ENCODE measurements around the gene FABP1.

FABP1 gene

DNA sequence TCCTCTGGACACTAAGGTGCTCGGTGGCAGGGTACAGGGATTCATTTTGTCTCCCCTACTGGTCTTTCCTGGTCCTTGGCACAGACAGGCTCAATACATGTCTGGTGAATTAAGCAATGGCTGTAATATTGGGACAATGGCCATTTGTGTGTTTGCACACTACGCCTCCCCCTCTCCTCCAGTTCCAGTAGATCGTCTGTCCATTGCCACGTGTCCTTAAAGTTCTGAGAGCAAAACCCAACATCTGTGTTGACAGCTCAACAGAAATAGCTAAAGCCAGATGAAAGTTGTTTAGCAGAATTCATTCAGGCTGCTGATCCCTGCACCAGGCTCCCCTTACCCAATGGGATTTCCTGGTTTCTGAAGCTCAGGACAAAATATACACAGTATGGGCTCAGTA is 9.0 kb upstream of the FABP1 start:
- DNase-seq: no peak

- no peak for DNase-seq
These were observed 6.0 kb upstream of the FABP1 start for GRCh38 chr2:88133875-88134274.

DNA sequence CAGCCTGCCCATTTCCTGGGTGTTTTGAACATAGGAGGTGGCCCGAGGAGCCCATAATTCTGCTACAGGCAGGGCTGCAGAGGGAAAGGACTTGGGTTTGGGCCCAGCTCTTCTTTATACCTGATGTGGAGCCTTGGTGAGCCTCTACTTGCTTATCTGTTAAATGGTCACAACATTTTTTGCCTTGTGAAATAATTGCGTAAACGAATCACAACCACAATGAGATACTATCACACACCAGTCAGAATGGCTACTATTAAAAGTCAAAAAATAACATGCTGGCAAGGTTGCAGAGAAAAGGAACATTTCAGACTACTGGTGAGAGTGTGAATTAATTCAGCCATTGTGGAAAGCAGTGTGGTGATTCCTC is 4.1 kb upstream of the FABP1 start:
- DNase-seq: no peak

- no peak for DNase-seq
These were observed 3.5 kb upstream of the FABP1 start for GRCh38 chr2:88131201-88131998.

- DNase-seq: no peak
These were observed 1.6 kb upstream of the FABP1 start for GRCh38 chr2:88129313-88129959.

GRCh38 chr2:88128654-88129312 is 921 bp upstream of the FABP1 start:
- no peak for DNase-seq

DNA sequence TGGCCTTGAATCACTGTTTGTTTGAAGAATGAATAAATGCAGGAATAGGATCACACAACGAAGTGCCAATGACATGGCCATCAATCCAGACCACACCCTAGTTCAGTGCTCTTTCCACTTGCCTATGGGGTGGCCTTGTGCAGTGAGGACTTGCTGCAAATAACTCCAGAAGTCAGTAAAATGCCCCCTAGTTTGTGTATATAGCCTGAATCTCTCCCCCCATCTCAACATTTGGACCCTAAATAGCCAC is 299 bp downstream of the FABP1 start:
- DNase-seq: no peak

- DNase-seq: no peak
These were observed 857 bp downstream of the FABP1 start for GRCh38 chr2:88126772-88127637.

GRCh38 chr2:88125924-88126771 is 1.7 kb downstream of the FABP1 start:
- DNase-seq: no peak

DNA sequence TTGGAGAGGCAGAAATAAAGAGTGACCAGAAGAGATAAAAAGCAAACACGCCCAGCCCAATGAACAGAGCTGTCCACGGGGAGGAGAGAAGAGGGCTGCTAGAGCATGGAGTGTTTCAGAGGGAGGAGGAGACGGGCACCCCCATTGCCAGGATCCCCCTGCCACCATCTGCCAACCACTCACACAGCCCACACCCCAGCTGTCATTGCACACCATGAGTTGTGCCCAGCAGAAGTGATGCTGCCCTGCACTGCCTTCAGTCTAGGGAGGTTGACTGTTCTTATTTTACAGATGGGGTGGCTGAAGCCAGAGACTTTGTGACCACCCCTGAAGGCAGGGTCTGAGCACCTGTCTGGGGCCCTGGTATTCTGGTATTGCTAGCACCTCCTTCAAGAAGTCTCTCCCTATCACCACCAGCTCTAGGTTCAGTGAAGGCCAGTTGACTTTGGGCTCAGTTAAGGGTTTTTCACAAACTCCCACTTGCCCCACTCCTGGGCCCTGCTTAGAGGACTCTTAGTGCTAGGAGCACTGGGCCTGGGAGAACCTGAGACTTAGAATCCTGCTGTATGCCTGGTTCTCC is 2.4 kb downstream of the FABP1 start:
- no peak for DNase-seq

- DNase-seq: no peak
These were observed 3.6 kb downstream of the FABP1 start for GRCh38 chr2:88123975-88124917.

DNA sequence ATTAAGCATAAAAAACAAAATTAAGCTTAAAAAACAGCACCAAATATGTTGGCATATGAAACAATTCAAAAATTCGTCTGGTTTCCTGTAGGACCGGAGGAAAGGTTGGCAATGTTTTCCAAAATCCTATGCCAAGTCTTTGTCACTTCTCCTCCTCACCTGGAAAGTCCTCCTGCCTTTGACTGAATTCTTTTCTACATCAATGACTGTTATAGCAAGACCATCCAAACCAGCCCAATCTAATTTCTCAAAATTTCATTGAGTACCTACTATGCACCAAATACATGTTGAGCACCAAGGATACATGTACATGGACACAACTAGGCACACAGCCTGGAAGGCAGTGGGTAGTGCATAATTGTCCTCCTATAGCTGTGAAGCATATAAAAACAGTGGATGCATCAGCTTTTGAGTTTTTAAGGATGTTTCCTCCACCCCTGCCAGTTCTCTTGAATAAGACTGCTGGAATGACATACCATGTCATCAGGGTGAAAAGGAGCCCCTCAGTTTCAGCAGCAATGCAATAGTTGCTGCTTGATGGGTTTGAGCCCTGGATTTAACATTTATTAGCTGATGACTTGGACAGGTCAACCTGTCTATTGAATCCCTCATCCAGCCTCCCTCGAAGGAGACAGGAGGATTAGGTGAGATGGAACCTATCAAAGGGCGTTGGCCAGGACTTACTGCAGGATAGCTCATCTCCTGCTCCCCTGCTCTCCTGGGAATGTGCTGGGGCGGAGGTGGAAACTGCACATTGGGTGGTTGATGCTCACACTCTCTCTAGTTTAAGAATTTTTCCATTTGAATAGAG is 4.5 kb downstream of the FABP1 start:
- no peak for DNase-seq

- DNase-seq: no peak
These were observed 5.5 kb downstream of the FABP1 start for GRCh38 chr2:88122141-88122884.

DNA sequence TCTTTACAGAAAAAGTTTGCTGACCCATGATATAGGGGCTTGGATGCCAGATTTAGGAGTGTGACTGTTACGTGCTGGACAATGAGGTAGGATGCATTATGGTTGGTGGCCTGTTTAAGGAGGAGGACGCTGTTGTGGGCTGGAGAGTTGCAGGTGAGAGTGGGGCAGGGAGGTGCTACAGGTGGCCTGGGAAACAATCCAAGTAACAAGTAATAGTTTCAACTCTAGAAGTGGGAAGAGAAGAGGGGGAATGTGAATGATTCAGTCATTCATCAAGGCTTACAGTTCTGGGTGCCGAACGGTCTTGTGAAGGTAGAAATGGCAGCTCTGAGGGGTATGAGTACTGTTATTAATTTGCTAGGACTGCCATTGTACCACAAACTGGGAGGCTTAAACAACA is 6.2 kb downstream of the FABP1 start:
- no peak for DNase-seq

DNA sequence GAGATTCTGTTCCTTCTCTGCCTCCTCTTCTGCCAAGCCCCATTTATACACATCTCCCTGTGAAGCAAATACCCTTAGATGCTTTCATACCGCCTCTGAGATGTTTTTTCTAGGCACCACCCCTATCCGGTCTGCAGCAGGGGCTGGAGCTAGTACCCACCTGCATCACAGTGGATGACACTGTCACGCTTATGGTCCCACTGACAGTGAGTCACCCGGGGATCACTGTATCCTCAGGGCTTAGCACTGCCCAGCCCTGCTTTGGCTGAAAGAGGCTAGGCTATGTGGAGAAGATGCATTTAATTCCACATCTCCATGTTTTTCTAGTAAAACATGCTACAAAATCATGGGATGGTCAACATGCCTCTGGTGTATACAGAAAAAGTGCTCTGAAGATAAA is 9.9 kb downstream of the FABP1 start:
- no peak for DNase-seq

DNA sequence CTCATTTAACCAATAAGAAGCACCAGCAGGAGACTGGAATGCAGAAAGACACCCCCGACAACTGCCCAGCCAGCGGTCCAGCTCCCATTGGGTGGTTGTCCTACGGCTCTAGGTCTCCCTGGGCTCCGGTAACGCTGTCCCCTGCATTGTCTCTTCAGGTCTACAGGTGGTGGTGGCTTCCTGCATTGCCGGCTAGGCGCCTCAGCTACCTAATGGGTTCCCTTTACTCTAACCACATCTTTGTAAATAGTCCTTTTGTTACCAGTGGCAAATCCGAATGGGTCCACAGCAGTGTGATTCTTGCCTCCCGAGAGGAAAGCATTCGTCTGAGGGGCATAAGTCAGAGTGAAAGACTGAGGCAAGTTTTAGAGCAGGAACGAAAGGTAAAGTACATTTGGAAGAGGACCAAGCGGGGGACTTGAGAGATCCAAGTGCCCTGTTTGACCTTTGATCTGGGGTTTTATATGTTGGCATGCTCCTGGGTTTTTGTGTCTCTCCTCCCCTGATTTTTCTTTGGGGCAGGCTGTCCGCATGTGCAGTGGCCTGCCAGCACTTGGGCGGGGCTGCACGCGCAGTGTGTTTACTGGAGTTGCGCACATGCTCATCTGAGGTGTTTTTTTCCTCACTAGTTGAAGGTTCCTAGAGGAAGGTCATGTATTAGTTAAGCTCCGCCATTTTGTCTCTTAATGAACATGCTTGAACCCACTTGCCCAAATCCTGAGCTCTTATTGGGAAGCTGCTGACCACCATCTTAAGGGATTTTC is 11.0 kb downstream of the FABP1 start:
- DNase-seq: no peak

DNA sequence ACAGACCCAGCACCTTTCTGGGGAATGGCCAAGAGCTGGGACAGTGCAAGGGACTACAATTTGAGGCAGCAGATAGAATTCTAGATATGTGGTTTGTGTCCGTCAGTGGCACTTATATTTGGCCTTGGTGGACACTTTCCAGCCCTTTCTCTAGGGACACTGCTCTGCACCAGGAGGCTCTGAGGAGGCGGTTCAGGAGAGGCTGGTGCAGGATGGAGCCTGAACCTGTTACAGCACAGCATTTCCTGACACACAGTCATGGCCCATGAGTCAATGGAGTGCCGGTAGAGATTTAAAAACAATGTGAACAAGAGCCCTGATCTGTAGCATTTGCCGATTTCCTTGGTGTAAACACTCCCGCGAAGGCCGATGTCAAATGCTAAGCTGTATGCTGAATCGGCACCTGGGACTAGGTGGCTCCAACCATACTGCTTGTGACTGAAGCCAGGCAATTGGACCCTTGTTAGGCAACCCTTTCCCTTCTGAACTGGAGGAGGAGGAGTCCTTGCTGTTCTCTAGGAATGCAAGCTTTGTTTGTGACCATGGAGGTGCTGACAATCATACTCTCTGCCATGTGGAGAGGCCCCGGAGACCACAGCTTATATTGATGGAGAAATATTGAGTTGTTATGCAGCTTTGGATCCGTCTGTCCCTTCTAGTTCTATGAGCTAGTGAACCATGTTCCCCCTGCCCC is 11.9 kb downstream of the FABP1 start:
- DNase-seq: no peak

- no peak for DNase-seq
These were observed 13.0 kb downstream of the FABP1 start for GRCh38 chr2:88114889-88115288.
